HepG2 (cell line): ENCODE data around the gene PHYHIPL. TPM values are rescaled to one million over a fixed set of nuclear protein-coding genes. Genes with fewer than 3 reads are reported as not detected.
A peak's percentile ranks its signal among the peaks of the same experiment; 100 is the strongest.

Source experiments
- ATAC-seq: fragments of 200-7000 bp; cut with Tn5 transposase; 3 replicates; pipeline ENCODE4 v1.9.1; 2020; ENCODE audit warnings: mild to moderate bottlenecking, moderate library complexity
- BruUV-seq: library from RNA; stranded (reverse); fragments of 400-500 nt; replicated peaks from 2 replicates; lab custom pipeline; 2021; lab: Mats Ljungman, UMichigan
- CTCF ChIA-PET: fragments of 300-600 bp; formaldehyde crosslinking; extraction: SDS; loops from one replicate; lab custom pipeline; 2021; ENCODE audit warnings: low total read pairs, inconsistent platforms, low intra/inter-chr PET ratio; lab: Yijun Ruan, JAX
- POLR2A ChIA-PET: fragments of 350-600 bp; sonication (Branson Sonifier 250); formaldehyde crosslinking; loops from one replicate; lab custom pipeline; 2020; ENCODE audit warnings: antibody characterized with exemption, inconsistent platforms; lab: Yijun Ruan, JAX
- DNase-seq: peaks from one replicate; pipeline ENCODE4 v3.0.0-alpha.2; 2015; ENCODE audit warnings: low spot score
- FAIRE-seq: peaks from 3 replicates; lab custom pipeline; 2011; peaks lifted over from hg19 to GRCh38; lab: Jason Lieb, UNC
- H2AFZ ChIP-seq: one replicate; pipeline ENCODE4 v1.6.1; 2011; ENCODE audit warnings: low read length, inconsistent platforms
- H3K27ac ChIP-seq: fragments of 300-600 bp; 3 replicates; pipeline ENCODE4 v1.8.0; 2011; ENCODE audit warnings: mixed run types, mild to moderate bottlenecking, mixed read lengths, low read length, inconsistent platforms; ENCODE audit not compliant: insufficient read depth; ENCODE audit errors: extremely low read length
- H3K27me3 ChIP-seq, 2 experiments: fragments of 200-600 bp in 1 of 2; 2 replicates in 1 of 2; 3 replicates in 1 of 2; pipeline versions ENCODE4 v1.6.0 to v1.8.0; 2011; ENCODE audit warnings: low read length in 2 of 2, mild to moderate bottlenecking in 2 of 2, moderate library complexity in 2 of 2, inconsistent platforms in 1 of 2; ENCODE audit not compliant: insufficient read depth in 2 of 2, control insufficient read depth in 1 of 2
- H3K36me3 ChIP-seq, 2 experiments: fragments of 200-600 bp in 1 of 2; replicated peaks in 1 of 2; 2 replicates in 1 of 2; 3 replicates in 1 of 2; pipeline versions ENCODE4 v1.5.1 to v1.8.0; 2011; ENCODE audit warnings: low read length in 2 of 2, inconsistent platforms in 1 of 2; ENCODE audit not compliant: insufficient read depth in 2 of 2, control insufficient read depth in 1 of 2
- H3K4me1 ChIP-seq: 2 replicates; pipeline ENCODE4 v1.5.1; 2012; ENCODE audit warnings: low read length, inconsistent platforms; ENCODE audit not compliant: insufficient read depth
- H3K4me2 ChIP-seq: 2 replicates; pipeline ENCODE4 v1.6.0; 2011; ENCODE audit warnings: low read depth, low read length, inconsistent platforms
- H3K4me3 ChIP-seq, 3 experiments: fragments of 200-600 bp in 1 of 3; sonication (generic), shearing (Covaris generic) in 1 of 3; replicated peaks in 1 of 3; 2 replicates each; pipeline ENCODE4 v1.5.1; 2011 to 2016; ENCODE audit warnings: low read length in 3 of 3, inconsistent platforms in 2 of 3, low read depth in 2 of 3, mild to moderate bottlenecking in 2 of 3, control low read depth in 1 of 3, mixed read lengths in 1 of 3; ENCODE audit not compliant: insufficient read depth in 1 of 3
- H3K79me2 ChIP-seq: one replicate; pipeline ENCODE4 v1.6.1; 2011; ENCODE audit warnings: low read length, inconsistent platforms; ENCODE audit not compliant: insufficient read depth
- H3K9ac ChIP-seq: 2 replicates; pipeline ENCODE4 v1.6.0; 2011; ENCODE audit warnings: mild to moderate bottlenecking, low read depth, low read length, inconsistent platforms; ENCODE audit not compliant: insufficient read depth
- H3K9me3 ChIP-seq: 2 replicates; pipeline ENCODE4 v1.5.1; 2012; ENCODE audit warnings: mild to moderate bottlenecking, low read length
- H4K20me1 ChIP-seq: 2 replicates; pipeline ENCODE4 v1.6.0; 2011; ENCODE audit warnings: inconsistent platforms, mild to moderate bottlenecking, low read length, moderate library complexity; ENCODE audit not compliant: insufficient read depth
- EP300 ChIP-seq, 3 experiments: sonication (generic) in 1 of 3; formaldehyde crosslinking in 1 of 3; IDR thresholded peaks; 2 replicates each; pipeline versions ENCODE4 v1.5.1 to v1.6.1; 2011 to 2020; ENCODE audit warnings: low read depth in 2 of 3, low read length in 2 of 3, borderline replicate concordance in 1 of 3, improper control_type of control experiment in 1 of 3, mild to moderate bottlenecking in 1 of 3, missing genetic modification reagents in 1 of 3, moderate library complexity in 1 of 3
- ETV5 ChIP-seq: IDR thresholded peaks from 2 replicates; pipeline ENCODE4 v1.6.1; 2018; ENCODE audit warnings: missing biosample characterization, missing genetic modification reagents, inconsistent platforms, borderline replicate concordance
- NCOA2 ChIP-seq: sonication (generic); formaldehyde crosslinking; IDR thresholded peaks from 2 replicates; pipeline ENCODE4 v1.8.0; 2022; ENCODE audit warnings: inconsistent platforms
- NFIB ChIP-seq: sonication (generic); formaldehyde crosslinking; IDR thresholded peaks from 2 replicates; pipeline ENCODE4 v1.9.0; 2021; ENCODE audit warnings: missing genetic modification reagents, mild to moderate bottlenecking, borderline replicate concordance
- NR2C2 ChIP-seq: sonication (generic); formaldehyde crosslinking; IDR thresholded peaks from 2 replicates; pipeline ENCODE4 v1.4.0; 2020; ENCODE audit warnings: missing genetic modification reagents, mild to moderate bottlenecking, moderate library complexity, borderline replicate concordance
- NR2F6 ChIP-seq, 2 experiments: IDR thresholded peaks; 2 replicates each; pipeline ENCODE4 v1.6.1; 2016; ENCODE audit warnings: antibody characterized with exemption in 1 of 2, mild to moderate bottlenecking in 1 of 2
- RARA ChIP-seq: IDR thresholded peaks from 2 replicates; pipeline ENCODE4 v1.6.1; 2016; ENCODE audit warnings: missing genetic modification reagents, missing compliant biosample characterization
- RBM22 ChIP-seq: fragments of 200-400 bp; formaldehyde crosslinking; optimal IDR thresholded peaks from 2 replicates; pipeline ENCODE3; 2017; ENCODE audit warnings: mild to moderate bottlenecking, low read length, moderate library complexity
- RFX3 ChIP-seq: IDR thresholded peaks from 2 replicates; pipeline ENCODE4 v1.6.1; 2016; ENCODE audit warnings: missing biosample characterization, missing genetic modification reagents
- RXRB ChIP-seq: IDR thresholded peaks from 2 replicates; pipeline ENCODE4 v1.6.1; 2016; ENCODE audit warnings: borderline replicate concordance, missing genetic modification reagents, missing compliant biosample characterization
- SAP130 ChIP-seq: IDR thresholded peaks from 2 replicates; pipeline ENCODE4 v1.6.1; 2016; ENCODE audit warnings: low read depth
- SIX4 ChIP-seq: sonication (generic); formaldehyde crosslinking; IDR thresholded peaks from 2 replicates; pipeline ENCODE4 v1.4.0; 2020; ENCODE audit warnings: missing genetic modification reagents
- SP1 ChIP-seq, 2 experiments: fragments of 450-650 bp in 1 of 2; sonication (generic) in 1 of 2; formaldehyde crosslinking in 1 of 2; IDR thresholded peaks; 2 replicates each; pipeline versions ENCODE4 v1.4.0 to v1.6.1; 2016 to 2020; ENCODE audit warnings: missing genetic modification reagents in 1 of 2
- TGIF2 ChIP-seq: IDR thresholded peaks from 2 replicates; pipeline ENCODE4 v1.6.1; 2016; ENCODE audit warnings: control low read depth, missing compliant biosample characterization
- U2AF2 ChIP-seq: fragments of 200-400 bp; formaldehyde crosslinking; IDR thresholded peaks from 2 replicates; pipeline ENCODE4 v1.6.1; 2017; ENCODE audit warnings: low read depth, mild to moderate bottlenecking, low read length
- ZBTB25 ChIP-seq: IDR thresholded peaks from 2 replicates; pipeline ENCODE4 v1.6.1; 2018; ENCODE audit warnings: missing genetic modification reagents
- ZMYM4 ChIP-seq: sonication (generic); formaldehyde crosslinking; IDR thresholded peaks from 2 replicates; pipeline ENCODE4 v1.8.1; 2023; ENCODE audit warnings: mild to moderate bottlenecking, missing genetic modification reagents
- ZNF572 ChIP-seq: sonication (generic); formaldehyde crosslinking; IDR thresholded peaks from 2 replicates; pipeline ENCODE4 v1.5.1; 2020; ENCODE audit warnings: mild to moderate bottlenecking, missing genetic modification reagents
- ZSCAN30 ChIP-seq: sonication (generic); formaldehyde crosslinking; IDR thresholded peaks from 2 replicates; pipeline ENCODE4 v1.5.0; 2020; ENCODE audit warnings: mild to moderate bottlenecking, missing genetic modification reagents
- WGBS: methylation state at CpG from one replicate; pipeline ENCODE4 v1.1.6; 2017; ENCODE audit warnings: low lambda C conversion rate; 5-methylcytosine and 5-hydroxymethylcytosine counted together
- in situ Hi-C: cut with HindIII; loops from 2 replicates; pipeline ENCODE4 v1.10.0; 2017; ENCODE audit warnings: low pct_unique_long_range_greater_than_20kb; ENCODE audit not compliant: extremely low pct_ligation_motif_present
- intact Hi-C: fragments of 100-400 bp; cut with micrococcal nuclease; formaldehyde crosslinking; loops from one replicate; pipeline ENCODE4 v1.10.0; 2022; ENCODE audit not compliant: unreplicated experiment
- polyA plus RNA-seq, 8 experiments: library from polyadenylated mRNA; depleted of rRNA in 3 of 8; stranded (reverse) in 7 of 8; unstranded in 1 of 8; fragments of >200 nt; fragmentation: Illumina TruSeq in 4 of 8; extraction: Trizol in 4 of 8; gene quantifications; 2 replicates each; pipeline versions ENCODE4 v1.2.1 to v1.2.3, GENCODE V29; 2011 to 2016; ENCODE audit warnings: low read depth in 4 of 8, missing spikeins in 1 of 8, mixed read lengths in 1 of 8; ENCODE audit not compliant: insufficient read depth in 1 of 8
- total RNA-seq, 5 experiments: library from RNA; depleted of rRNA; stranded (reverse); fragments of >200 nt; fragmentation: Illumina TruSeq; extraction: Trizol; gene quantifications; 2 replicates each; pipeline ENCODE4 v1.2.3, GENCODE V29; 2016; ENCODE audit warnings: low read depth in 1 of 5
- TF ChIP-seq, protein P1 (sequence below): IDR thresholded peaks from 2 replicates; pipeline ENCODE4 v1.4.0; 2020; ENCODE audit warnings: mild to moderate bottlenecking, missing genetic modification reagents

Gene PHYHIPL
- total and polyA plus RNA-seq, 2 of the 13 experiments (the other 11 are each of a cell fraction or from before 2014, with no cell fraction given): 40.6 to 78.5 TPM

DNA sequence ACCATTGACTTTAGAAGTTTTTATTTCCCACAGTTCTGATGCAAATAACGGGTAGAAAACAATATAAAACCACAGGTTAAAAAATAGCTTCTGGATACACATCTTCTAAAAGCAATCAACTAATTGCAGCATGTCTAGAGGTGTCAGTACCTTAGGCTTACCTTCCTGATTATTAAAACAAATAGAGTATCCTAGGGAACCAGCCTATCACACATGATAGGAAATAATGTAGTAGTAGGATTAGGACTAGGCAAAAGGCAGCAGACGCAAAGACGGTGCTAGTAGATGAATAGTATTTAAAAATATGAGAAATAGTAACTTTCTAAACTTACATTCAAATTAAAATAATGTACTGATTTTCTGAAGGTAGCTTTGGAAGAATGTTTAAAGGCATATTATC is 41.7 kb upstream of the PHYHIPL start (continued):
- no peak for TF ChIP-seq NFIB
- no peak for TF ChIP-seq RBM22

GRCh38 chr10:59135275-59135674 is 41.2 kb upstream of the PHYHIPL start:
- POLR2A ChIA-PET: no interaction called here
- Histone ChIP-seq H3K4me1 (peaks cover 18% of the 10 kb centered on the region), H3K4me3 (no peak overlapping the region), H3K4me2 (no peak overlapping the region), H4K20me1 (no peaks in the 10 kb centered on the region), H3K9me3 (no peaks in the 10 kb centered on the region), H3K79me2 (no peaks in the 10 kb centered on the region), H3K36me3 (no peaks in the 10 kb centered on the region), H2AFZ (no peak overlapping the region), H3K9ac (peak overlapping the region; percentile 14; the same call in 1 of the 2 replicates), H3K27me3 (no peaks in the 10 kb centered on the region), H3K27ac (peak overlapping the region; percentile 49)
- DNase-seq: peak; percentile 69
- in situ Hi-C loops (no loop called here), intact Hi-C loops (no loop called here)
- no TSS peak for BruUV-seq
- CTCF ChIA-PET: no interaction called here
- peak; percentile 98 for ATAC-seq
- 15% methylated on average over 2 of the region's 3 CpGs for WGBS
- no peak for FAIRE-seq
- peak; percentile 91; the same call in 1 of the 2 replicates for TF ChIP-seq ZMYM4 (CRISPR knock-in tag)
- no peak for TF ChIP-seq ZNF572
- peak; percentile 69 for TF ChIP-seq RXRB (CRISPR knock-in tag)
- no peak for TF ChIP-seq TGIF2 (CRISPR knock-in tag)
- no peak for TF ChIP-seq ZBTB25 (CRISPR knock-in tag)
- TF ChIP-seq RARA (CRISPR knock-in tag): peak; percentile 94
- TF ChIP-seq RFX3 (CRISPR knock-in tag): peak; percentile 69
- TF ChIP-seq ETV5 (CRISPR knock-in tag): peak; percentile 34; the same call in 1 of the 2 replicates
- no peak for TF ChIP-seq SP1 (IDR thresholded peaks at IDR 0.05)
- 0 out of 2 replicates have a peak, but pooled peaks have one; percentile 19 for TF ChIP-seq SP1 (CRISPR knock-in tag; IDR thresholded peaks at IDR 0.05)
- TF ChIP-seq, protein P1, sequence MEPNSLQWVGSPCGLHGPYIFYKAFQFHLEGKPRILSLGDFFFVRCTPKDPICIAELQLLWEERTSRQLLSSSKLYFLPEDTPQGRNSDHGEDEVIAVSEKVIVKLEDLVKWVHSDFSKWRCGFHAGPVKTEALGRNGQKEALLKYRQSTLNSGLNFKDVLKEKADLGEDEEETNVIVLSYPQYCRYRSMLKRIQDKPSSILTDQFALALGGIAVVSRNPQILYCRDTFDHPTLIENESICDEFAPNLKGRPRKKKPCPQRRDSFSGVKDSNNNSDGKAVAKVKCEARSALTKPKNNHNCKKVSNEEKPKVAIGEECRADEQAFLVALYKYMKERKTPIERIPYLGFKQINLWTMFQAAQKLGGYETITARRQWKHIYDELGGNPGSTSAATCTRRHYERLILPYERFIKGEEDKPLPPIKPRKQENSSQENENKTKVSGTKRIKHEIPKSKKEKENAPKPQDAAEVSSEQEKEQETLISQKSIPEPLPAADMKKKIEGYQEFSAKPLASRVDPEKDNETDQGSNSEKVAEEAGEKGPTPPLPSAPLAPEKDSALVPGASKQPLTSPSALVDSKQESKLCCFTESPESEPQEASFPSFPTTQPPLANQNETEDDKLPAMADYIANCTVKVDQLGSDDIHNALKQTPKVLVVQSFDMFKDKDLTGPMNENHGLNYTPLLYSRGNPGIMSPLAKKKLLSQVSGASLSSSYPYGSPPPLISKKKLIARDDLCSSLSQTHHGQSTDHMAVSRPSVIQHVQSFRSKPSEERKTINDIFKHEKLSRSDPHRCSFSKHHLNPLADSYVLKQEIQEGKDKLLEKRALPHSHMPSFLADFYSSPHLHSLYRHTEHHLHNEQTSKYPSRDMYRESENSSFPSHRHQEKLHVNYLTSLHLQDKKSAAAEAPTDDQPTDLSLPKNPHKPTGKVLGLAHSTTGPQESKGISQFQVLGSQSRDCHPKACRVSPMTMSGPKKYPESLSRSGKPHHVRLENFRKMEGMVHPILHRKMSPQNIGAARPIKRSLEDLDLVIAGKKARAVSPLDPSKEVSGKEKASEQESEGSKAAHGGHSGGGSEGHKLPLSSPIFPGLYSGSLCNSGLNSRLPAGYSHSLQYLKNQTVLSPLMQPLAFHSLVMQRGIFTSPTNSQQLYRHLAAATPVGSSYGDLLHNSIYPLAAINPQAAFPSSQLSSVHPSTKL: peak; percentile 25; the same call in 1 of the 2 replicates
- peak; percentile 33; the same call in 1 of the 2 replicates for TF ChIP-seq NR2F6 (IDR thresholded peaks at IDR 0.05)
- TF ChIP-seq NR2F6 (CRISPR knock-in tag; IDR thresholded peaks at IDR 0.05): peak; percentile 48
- no peak for TF ChIP-seq ZSCAN30 (CRISPR knock-in tag)
- peak in 1 of 2 experiments; percentile 42; a peak in 1 of 4 replicates for TF ChIP-seq EP300 (IDR thresholded peaks at IDR 0.05; ENCODE audit: low read depth in 2 of 2, low read length in 2 of 2)
- 0 out of 2 replicates have a peak, but pooled peaks have one; percentile 51 for TF ChIP-seq EP300 (CRISPR knock-in tag; IDR thresholded peaks at IDR 0.05; ENCODE audit: borderline replicate concordance)
- TF ChIP-seq SIX4: peak; percentile 87; the same call in 1 of the 2 replicates
- TF ChIP-seq NCOA2 (CRISPR knock-in tag): 0 out of 2 replicates have a peak, but pooled peaks have one; percentile 29
- TF ChIP-seq SAP130 (CRISPR knock-in tag): 0 out of 2 replicates have a peak, but pooled peaks have one; percentile 19
- TF ChIP-seq NR2C2 (CRISPR knock-in tag): peak; percentile 47; the same call in 1 of the 2 replicates
- TF ChIP-seq U2AF2: no peak
